CD4-positive, alpha-beta T cell treated with Interleukin-4 for 1 hour (primary cell): ENCODE measurements around the gene MYCBPAP.
"Not testable (repeated sequence)": the region's sequence is repeated elsewhere in the genome, so short reads cannot be mapped to it uniquely, and the experiment has no call there.

Experiments used
- DNase-seq, 2 donors: peaks; one replicate each; pipeline ENCODE4 v3.0.0-alpha.2; 2020 to 2022

Gene MYCBPAP

DNA sequence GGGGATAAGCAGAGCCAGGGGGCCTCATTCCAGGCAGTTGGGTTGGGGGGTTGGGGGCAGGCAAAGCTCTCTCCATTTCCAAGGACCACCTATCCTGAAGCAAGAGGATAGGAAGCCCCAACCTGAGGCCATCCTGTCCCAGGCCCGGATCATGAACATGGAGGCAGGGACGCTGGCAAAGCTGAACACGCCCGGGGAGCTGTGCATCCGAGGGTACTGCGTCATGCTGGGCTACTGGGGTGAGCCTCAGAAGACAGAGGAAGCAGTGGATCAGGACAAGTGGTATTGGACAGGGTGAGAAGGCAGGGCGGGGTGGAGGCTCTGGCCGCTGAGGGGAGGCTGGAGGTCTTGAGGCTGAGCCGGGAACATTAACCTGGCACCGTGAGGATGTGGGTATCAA lies 36.0 kb upstream of the MYCBPAP start:
- DNase-seq: no peak

GRCh38 chr17:50472761-50473161 lies 35.5 kb upstream of the MYCBPAP start:
- DNase-seq: not testable (repeated sequence)

DNA sequence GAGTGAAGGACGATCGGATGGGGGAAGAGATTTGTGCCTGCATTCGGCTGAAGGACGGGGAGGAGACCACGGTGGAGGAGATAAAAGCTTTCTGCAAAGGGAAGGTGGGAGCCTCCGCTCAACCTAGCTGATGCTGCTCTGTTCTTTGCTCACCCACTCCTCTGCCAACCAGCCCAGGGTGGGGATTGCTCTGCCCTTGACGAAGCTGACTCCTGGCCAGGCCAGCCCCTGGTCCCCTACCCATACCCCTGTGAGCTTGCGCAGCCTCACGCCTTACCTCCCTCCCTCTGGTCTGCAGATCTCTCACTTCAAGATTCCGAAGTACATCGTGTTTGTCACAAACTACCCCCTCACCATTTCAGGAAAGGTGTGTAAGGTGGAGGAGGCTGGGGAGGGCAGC lies 34.3 kb upstream of the MYCBPAP start:
- DNase-seq: no peak

GRCh38 chr17:50474523-50474922 lies 33.7 kb upstream of the MYCBPAP start:
- DNase-seq: no peak

- DNase-seq: no peak
These were observed 32.9 kb upstream of the MYCBPAP start for GRCh38 chr17:50475362-50475761.

GRCh38 chr17:50475775-50476544 lies 32.3 kb upstream of the MYCBPAP start:
- DNase-seq: not testable (repeated sequence)

- no peak for DNase-seq
These were observed 31.5 kb upstream of the MYCBPAP start for GRCh38 chr17:50476545-50477315.

GRCh38 chr17:50477976-50478375 lies 30.3 kb upstream of the MYCBPAP start:
- no peak for DNase-seq

GRCh38 chr17:50478391-50479381 lies 29.6 kb upstream of the MYCBPAP start, which contains the start of gene RSAD1:
Gene RSAD1, plus strand, starts transcription at chr17:50478860. Its CDS starts 25 bp downstream, at chr17:50478885.
- peak; percentile 88 to 91 for DNase-seq

GRCh38 chr17:50479522-50480141 lies 28.6 kb upstream of the MYCBPAP start:
- DNase-seq: peak; percentile 73 to 79

DNA sequence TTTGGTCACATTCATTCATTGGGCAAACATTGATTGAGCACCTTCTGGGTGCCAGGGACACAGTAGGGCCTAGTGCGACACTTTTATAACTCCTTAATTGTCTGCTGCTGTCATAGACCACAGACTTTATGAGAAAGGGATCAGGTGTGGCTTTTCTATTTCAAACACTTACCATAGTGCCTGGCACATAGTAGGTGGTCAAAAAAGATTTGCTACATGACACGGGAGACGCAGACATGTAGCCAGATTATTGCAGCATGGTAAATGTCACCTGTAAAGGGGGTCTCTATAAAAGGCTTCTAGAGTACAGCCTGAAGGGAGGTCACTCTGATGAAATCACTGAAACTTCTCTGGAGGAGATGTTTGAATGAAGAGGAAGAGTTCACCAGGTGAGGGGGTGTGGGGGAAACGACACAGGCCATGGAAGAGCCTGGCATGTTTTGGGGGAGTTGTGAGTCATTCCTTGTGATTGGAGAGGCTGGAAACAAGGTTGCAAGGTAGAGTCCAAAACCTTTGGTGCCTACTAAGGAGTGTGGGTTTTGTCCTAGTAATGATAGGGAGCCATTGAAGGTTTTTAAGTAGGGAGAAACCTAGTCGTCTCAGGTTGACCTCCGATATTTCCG lies 28.0 kb upstream of the MYCBPAP start:
- DNase-seq: no peak

DNA sequence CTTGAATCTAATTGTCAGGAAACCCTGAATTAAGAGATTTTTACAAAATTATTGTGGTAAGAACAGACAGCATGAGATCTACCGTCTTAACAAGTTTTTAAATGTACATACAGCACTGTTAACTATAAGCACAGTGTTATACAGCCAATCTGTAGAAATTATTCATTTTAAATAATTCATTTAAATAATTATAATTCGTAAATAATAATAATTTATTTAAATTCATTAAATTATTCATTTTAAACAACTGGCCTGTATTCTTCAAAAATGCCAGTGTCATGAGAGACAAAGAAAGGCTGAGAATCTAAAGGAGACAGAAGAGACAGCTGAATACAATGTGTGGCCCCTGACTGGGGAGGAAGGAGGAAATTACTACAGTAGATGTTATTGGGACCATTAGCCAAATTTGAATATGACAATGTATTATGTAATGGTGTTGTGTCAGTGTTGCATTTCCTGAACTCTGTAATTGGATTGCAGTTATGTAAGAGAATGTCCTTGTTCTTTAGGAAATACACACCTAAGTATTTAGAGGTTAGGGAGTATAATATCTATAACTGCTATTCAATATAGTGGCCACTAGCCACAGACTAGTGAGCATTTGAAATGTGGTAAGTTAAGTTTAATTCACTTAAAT lies 27.3 kb upstream of the MYCBPAP start:
- no peak for DNase-seq

GRCh38 chr17:50481648-50482047 lies 26.6 kb upstream of the MYCBPAP start:
- no peak for DNase-seq

- DNase-seq: no peak
These were observed 26.1 kb upstream of the MYCBPAP start for GRCh38 chr17:50482110-50482509.

- peak; percentile 76 to 79 for DNase-seq
These were observed 25.7 kb upstream of the MYCBPAP start for GRCh38 chr17:50482516-50482915.

GRCh38 chr17:50483266-50483665 lies 25.0 kb upstream of the MYCBPAP start:
- no peak for DNase-seq

GRCh38 chr17:50484386-50485155 lies 23.7 kb upstream of the MYCBPAP start:
- DNase-seq: no peak

DNA sequence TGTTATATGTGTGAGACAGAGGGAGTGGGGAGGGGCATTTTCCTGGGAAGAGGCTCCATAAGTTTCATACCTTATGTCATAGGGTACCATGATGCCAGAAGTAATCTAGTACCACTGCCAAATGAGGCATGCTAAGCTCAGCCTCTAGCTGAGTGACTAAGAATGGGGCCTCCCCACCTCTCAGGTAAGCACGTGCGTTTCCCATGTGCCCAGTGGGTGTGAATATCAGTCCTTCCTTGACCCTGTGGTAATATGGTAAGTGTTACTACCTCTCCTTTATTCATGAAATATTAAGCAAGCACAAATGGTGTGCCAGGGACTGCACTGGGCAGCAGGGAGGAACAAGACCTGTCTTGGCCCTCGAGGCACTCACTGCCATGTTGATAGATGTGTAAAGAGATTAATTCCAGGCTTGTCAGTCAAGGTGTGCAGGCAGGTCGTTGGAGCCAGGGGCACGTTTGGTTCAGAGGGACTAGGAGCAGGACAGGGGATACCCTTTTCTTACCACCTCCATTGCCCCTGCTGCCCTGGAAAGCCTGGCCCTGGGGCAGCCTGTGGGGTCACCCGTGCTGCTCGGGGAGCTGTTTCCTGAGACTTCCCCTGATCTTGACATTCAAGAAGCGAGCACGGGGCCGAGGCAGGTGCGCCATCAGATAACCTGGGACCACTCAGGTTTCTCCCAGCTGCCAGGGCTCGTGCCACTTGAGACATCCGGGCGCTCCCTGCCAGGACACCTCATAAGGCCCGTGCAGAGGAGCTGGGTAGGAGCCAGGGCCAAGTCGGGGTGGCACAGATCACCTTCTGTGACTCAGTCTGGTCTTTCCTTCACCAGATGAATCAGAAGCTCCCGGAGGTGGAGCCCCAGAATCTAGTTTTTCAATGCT lies 20.8 kb upstream of the MYCBPAP start:
- DNase-seq: no peak

DNA sequence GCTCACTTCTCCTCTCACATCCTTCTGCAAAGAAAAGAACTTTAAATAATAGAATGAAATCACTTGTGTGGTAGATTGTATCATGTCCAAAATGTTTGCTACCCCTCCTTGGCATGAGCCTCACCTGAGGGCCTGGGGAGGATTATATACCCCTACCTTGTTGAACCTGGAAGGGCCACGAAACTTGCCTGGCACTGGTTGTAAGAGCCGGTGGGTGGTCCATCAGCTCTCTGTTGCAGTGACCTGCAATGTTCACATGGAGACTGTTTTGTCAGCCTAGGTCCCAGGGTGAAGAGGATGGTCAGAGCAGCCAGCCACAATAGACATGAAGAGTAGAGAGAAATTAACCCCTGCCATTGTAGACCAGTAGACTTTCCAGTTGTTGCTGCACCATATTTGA lies 19.4 kb upstream of the MYCBPAP start:
- no peak for DNase-seq

DNA sequence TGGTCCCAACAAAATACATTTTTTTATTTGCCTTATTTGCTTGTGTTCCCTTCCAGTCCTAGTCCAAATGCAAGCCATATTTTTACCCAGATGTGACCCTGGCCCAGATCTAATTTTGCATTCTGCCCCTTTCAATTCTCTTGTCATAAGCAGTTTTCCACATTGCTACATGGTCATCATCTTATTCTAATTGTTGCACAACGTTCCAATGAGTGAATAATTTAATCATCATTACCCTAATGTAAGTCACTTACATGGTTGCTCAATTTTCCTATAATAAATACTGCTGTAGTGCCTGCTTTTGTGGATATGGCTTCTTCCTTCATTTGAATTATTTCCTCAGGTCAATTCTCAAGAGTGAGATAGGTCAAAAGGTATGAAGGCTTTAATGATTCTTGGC lies 16.7 kb upstream of the MYCBPAP start:
- no peak for DNase-seq
